Measurements from ENCODE around the gene CWC25. TPM values are rescaled to one million over a fixed set of nuclear protein-coding genes. Genes with fewer than 3 reads are reported as not detected.
A peak's percentile ranks its signal among the peaks of the same experiment; 100 is the strongest.

The CWC25 gene
- total RNA-seq, 1 donor, result 9.9 TPM

GRCh38 chr17:38815576-38816193 lies 9.4 kb downstream of the CWC25 start:
- TF ChIP-seq CTCF (IDR thresholded peaks at IDR 0.05; ENCODE audit: insufficient read depth, low read depth, low read length), result peak; percentile 38
- peak; percentile 48 for DNase-seq (ENCODE audit: low read depth)
- no peak overlapping the region for H3K4me3 ChIP-seq (ENCODE audit: low read depth, low read length)

DNA sequence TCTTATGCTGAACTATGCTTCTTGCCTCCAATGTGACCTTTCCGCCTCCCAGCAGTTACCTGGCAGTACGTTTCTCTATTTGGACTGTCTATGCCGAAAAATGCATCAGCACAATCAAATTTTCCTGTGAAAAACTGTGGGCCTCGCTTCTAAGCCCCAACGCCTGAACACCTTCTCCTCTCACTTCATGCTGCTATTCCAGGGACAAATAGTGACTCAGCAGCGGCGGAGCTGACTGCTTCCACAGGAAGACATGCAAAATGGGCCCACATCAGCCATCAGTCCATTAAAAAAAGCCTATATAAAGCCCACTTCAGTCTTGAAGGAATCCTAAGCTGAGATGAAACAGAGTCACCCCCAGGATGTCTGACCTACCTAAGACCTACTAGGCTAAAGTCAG lies 15.3 kb downstream of the CWC25 start:
- DNase-seq (ENCODE audit: low read depth), result no peak
- no peak for TF ChIP-seq CTCF (IDR thresholded peaks at IDR 0.05; ENCODE audit: insufficient read depth, low read depth, low read length)
- H3K4me3 ChIP-seq (ENCODE audit: low read depth, low read length), result no peak overlapping the region

- no peak for DNase-seq (ENCODE audit: low read depth)
- no peak for TF ChIP-seq CTCF (IDR thresholded peaks at IDR 0.05; ENCODE audit: insufficient read depth, low read depth, low read length)
- peak overlapping the region; percentile 79 for H3K4me3 ChIP-seq (ENCODE audit: low read depth, low read length)
These were observed 24.8 kb downstream of the CWC25 start for GRCh38 chr17:38800237-38800760.

DNA sequence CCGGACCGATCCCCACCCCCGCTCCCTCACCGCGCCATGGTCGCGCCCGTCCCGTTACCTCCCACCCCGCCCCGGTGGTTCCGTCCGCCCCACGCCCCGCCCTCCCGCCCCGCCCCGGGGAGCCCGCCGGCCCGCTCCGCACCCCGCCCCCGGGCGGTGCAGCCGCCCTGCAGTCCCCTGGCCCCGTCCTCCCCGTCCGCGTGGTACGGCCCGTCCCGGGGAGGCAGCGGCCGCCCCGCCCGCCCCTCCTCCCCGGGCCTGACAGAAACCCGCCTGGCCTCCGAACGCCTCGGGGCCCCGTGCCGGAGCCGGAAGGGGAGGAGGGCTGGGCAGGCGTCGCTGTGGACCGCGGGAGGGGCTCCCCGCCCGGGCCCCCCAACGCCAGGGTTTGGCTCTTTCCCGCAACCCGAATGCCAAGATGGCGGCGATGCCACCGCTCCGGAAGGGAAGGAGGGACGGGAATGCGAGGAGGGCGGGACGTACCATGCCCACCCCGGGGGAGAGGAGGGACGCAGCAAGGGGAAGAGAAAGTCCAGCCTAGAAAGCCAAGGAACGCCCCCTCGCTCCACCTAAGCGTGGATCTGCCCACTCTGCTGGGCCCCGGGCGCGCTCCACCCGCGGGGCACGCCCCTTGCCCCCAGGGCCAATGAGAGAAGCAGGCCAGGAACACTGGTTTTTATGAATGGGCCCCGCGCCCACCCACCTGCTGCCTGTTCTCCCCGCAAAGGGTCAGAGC lies 25.5 kb downstream of the CWC25 start, which contains the start of gene PIP4K2B:
PIP4K2B (minus strand) TSS at position 56 of the 736 bp plus-strand sequence. CDS start 132 bp downstream, outside the sequence.
- H3K4me3 ChIP-seq (ENCODE audit: low read depth, low read length), result peak within 1 kb of the TSS; percentile 79
- peak; percentile 99 for DNase-seq (ENCODE audit: low read depth)
- no peak for TF ChIP-seq CTCF (IDR thresholded peaks at IDR 0.05; ENCODE audit: insufficient read depth, low read depth, low read length)

GRCh38 chr17:38798614-38799500 lies 26.3 kb downstream of the CWC25 start:
- peak overlapping the region; percentile 79 for H3K4me3 ChIP-seq (ENCODE audit: low read depth, low read length)
- TF ChIP-seq CTCF (IDR thresholded peaks at IDR 0.05; ENCODE audit: insufficient read depth, low read depth, low read length), result no peak
- DNase-seq (ENCODE audit: low read depth), result peak; percentile 58

DNA sequence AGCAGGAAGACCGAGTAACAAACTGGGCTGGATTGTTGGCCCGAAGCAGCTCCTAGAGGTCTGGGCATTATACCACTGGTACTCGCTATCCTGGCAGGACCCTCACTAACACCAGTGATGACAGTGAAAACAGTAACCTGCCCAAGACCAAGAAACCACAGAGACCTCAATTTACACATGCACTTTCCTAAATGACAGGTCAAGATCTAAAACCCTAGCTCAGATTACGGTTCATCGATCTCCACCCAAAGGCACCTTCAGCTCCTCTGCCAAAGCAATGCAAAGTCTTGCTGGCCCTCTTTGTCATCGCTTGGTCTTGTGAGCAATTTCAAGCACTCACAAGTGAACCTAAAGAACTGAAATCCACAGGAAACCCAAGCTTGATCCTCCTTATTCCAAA lies 27.3 kb downstream of the CWC25 start:
- DNase-seq (ENCODE audit: low read depth), result peak; percentile 7
- TF ChIP-seq CTCF (IDR thresholded peaks at IDR 0.05; ENCODE audit: insufficient read depth, low read depth, low read length), result no peak
- peak overlapping the region; percentile 79 for H3K4me3 ChIP-seq (ENCODE audit: low read depth, low read length)

Measured in fibroblast of villous mesenchyme (primary cell).